Prostate gland (tissue), 2 donors: ENCODE results near the gene TMEM243. TPM values are rescaled to one million over a fixed set of nuclear protein-coding genes. Genes with fewer than 3 reads are reported as not detected.

Experiments used
- DNase-seq: peaks from one replicate; pipeline ENCODE4 v3.0.0-alpha.2; 2019; ENCODE audit warnings: low spot score
- H3K27ac ChIP-seq, 2 donors: fragments of 200-600 bp; sonication (generic); 2 replicates each; pipeline ENCODE4 v1.5.1; 2017 to 2019
- H3K27me3 ChIP-seq: fragments of 200-600 bp; sonication (generic); replicated peaks from 2 replicates; pipeline ENCODE4 v1.5.1; 2019; ENCODE audit not compliant: insufficient read depth
- H3K36me3 ChIP-seq, 2 donors: fragments of 200-600 bp; sonication (generic); 1 replicate in 1 of 2; 2 replicates in 1 of 2; pipeline versions ENCODE4 v1.5.1 to v1.8.1; 2017 to 2019
- H3K4me1 ChIP-seq: fragments of 200-600 bp; sonication (generic); replicated peaks from 2 replicates; pipeline ENCODE4 v1.5.1; 2019
- H3K4me3 ChIP-seq, 2 donors: fragments of 200-600 bp; sonication (generic); 2 replicates each; pipeline ENCODE4 v1.5.1; 2017 to 2019
- H3K9me3 ChIP-seq: fragments of 200-600 bp; sonication (generic); 2 replicates; pipeline ENCODE4 v1.5.1; 2017
- CTCF ChIP-seq, 4 experiments: fragments of 200-600 bp in 2 of 4; fragments of 450-650 bp in 2 of 4; sonication (generic) in 2 of 4; IDR thresholded peaks; 1 replicate in 3 of 4; 2 replicates in 1 of 4; pipeline ENCODE4 v1.5.1; 2016 to 2019; ENCODE audit warnings: antibody characterized with exemption in 4 of 4, mild to moderate bottlenecking in 2 of 4, moderate library complexity in 2 of 4
- POLR2A ChIP-seq: fragments of 450-650 bp; IDR thresholded peaks from one replicate; pipeline ENCODE4 v1.6.1; 2016; ENCODE audit warnings: antibody characterized with exemption, mild to moderate bottlenecking
- POLR2AphosphoS5 ChIP-seq: sonication (generic); formaldehyde crosslinking; IDR thresholded peaks from one replicate; pipeline ENCODE4 v1.6.1; 2017; ENCODE audit warnings: antibody characterized with exemption
- WGBS: methylation state at CpG from one replicate; pipeline ENCODE4 v1.1.5; 2018; 5-methylcytosine and 5-hydroxymethylcytosine counted together
- intact Hi-C: fragments of 100-400 bp; cut with DNase I; formaldehyde crosslinking; loops from one replicate; pipeline ENCODE4 v1.14.2; 2022
- total RNA-seq, 2 donors: library from RNA; depleted of rRNA; stranded (reverse); fragments of >200 nt; gene quantifications; one replicate each; pipeline ENCODE4 v1.1.0, GENCODE V29; 2016

Gene TMEM243
- total RNA-seq, 2 donors from 2014 or later, result 23.3 to 39.7 TPM

- Histone ChIP-seq H3K27me3 (no peaks in the 10 kb centered on the region), H3K4me1 (no peaks in the 10 kb centered on the region), H3K27ac (no peak overlapping the region), H3K36me3 (no peaks in the 10 kb centered on the region), H3K4me3 (no peak overlapping the region), H3K9me3 (no peaks in the 10 kb centered on the region)
- intact Hi-C loops, result loop anchor here (5.0 kb wide), 1 partner anchor 308 kb away; no protein-coding TSS in a partner anchor
- no peak for DNase-seq
- TF ChIP-seq POLR2AphosphoS5 (no peak), POLR2A (no peak), CTCF (IDR thresholded peaks at IDR 0.05) (no peak)
These were observed 15.4 kb upstream of the TMEM243 start for GRCh38 chr7:87234949-87235348.

- intact Hi-C loops, result no loop called here
- no peaks in the 10 kb centered on the region for H3K4me1 ChIP-seq
- no peaks in the 10 kb centered on the region for H3K27me3 ChIP-seq
- H3K27ac ChIP-seq, result no peak overlapping the region
- H3K4me3 ChIP-seq, result no peak overlapping the region
- no peak for TF ChIP-seq POLR2AphosphoS5
- TF ChIP-seq CTCF (IDR thresholded peaks at IDR 0.05), result no peak
- no peak for TF ChIP-seq POLR2A
- H3K36me3 ChIP-seq, result no peaks in the 10 kb centered on the region
- no peak for DNase-seq
- H3K9me3 ChIP-seq, result no peaks in the 10 kb centered on the region
These were observed 12.2 kb upstream of the TMEM243 start for GRCh38 chr7:87231711-87232110.

DNA sequence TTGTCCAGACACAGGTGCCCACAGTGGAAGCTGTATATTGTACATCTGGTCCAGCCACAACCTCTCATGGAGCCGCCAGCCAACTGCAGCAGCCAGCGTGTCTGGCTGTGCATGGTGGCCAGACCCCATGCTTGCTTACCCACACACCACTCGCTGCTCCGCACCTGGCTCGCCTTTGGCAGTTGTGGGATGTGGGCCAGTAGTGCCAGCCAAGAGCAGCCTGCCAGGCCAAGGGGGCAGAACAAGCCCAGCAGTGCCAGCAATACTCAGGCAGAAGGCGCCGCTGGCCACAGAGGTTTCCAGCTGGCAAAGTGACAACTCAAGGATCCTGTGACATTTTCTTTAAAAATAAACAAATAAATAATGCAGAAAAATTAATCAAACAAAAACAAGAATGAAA, 11.7 kb upstream of the TMEM243 start:
- H3K9me3 ChIP-seq, result no peaks in the 10 kb centered on the region
- no peaks in the 10 kb centered on the region for H3K4me1 ChIP-seq
- intact Hi-C loops, result no loop called here
- H3K36me3 ChIP-seq, result no peaks in the 10 kb centered on the region
- DNase-seq, result peak; percentile 6
- WGBS, result 9% methylated on average over 7 of the region's 7 CpGs
- H3K27ac ChIP-seq, result no peak overlapping the region
- TF ChIP-seq POLR2A, result no peak
- H3K27me3 ChIP-seq, result no peaks in the 10 kb centered on the region
- no peak overlapping the region for H3K4me3 ChIP-seq

GRCh38 chr7:87226495-87226894, 7.0 kb upstream of the TMEM243 start:
- no peaks in the 10 kb centered on the region for H3K36me3 ChIP-seq
- no peaks in the 10 kb centered on the region for H3K4me1 ChIP-seq
- H3K9me3 ChIP-seq, result no peaks in the 10 kb centered on the region
- TF ChIP-seq POLR2AphosphoS5 (no peak), POLR2A (no peak), CTCF (IDR thresholded peaks at IDR 0.05) (no peak)
- H3K4me3 ChIP-seq, result no peak overlapping the region
- no peak for DNase-seq
- intact Hi-C loops, result loop anchor here (10.0 kb wide), 1 partner anchor 172 kb away; the partner anchor contains the start of gene ELAPOR2
- no peak overlapping the region for H3K27ac ChIP-seq
- no peaks in the 10 kb centered on the region for H3K27me3 ChIP-seq
- 85% methylated on average over 3 of the region's 3 CpGs for WGBS

GRCh38 chr7:87225696-87226095, 6.2 kb upstream of the TMEM243 start:
- Histone ChIP-seq H3K27me3 (no peaks in the 10 kb centered on the region), H3K9me3 (no peaks in the 10 kb centered on the region), H3K4me3 (no peak overlapping the region), H3K4me1 (no peaks in the 10 kb centered on the region), H3K36me3 (no peaks in the 10 kb centered on the region), H3K27ac (no peak overlapping the region)
- WGBS, result 55% methylated on average over 1 of the region's 1 CpG
- intact Hi-C loops, result loop anchor here (10.0 kb wide), 1 partner anchor 171 kb away; the partner anchor contains the start of gene ELAPOR2
- no peak for TF ChIP-seq CTCF (IDR thresholded peaks at IDR 0.05)
- TF ChIP-seq POLR2AphosphoS5, result no peak
- no peak for TF ChIP-seq POLR2A
- no peak for DNase-seq
